GM12873 (cell line): Measurements from ENCODE around the gene UTP4.

Source experiments
- TF ChIP-seq, protein P1 (sequence below): IDR thresholded peaks from 2 replicates; pipeline ENCODE4 v1.5.1; 2012; ENCODE audit warnings: low read depth, mild to moderate bottlenecking, moderate library complexity, low read length, control low read depth; ENCODE audit not compliant: insufficient read depth; ENCODE audit errors: missing control alignments

Gene UTP4

DNA sequence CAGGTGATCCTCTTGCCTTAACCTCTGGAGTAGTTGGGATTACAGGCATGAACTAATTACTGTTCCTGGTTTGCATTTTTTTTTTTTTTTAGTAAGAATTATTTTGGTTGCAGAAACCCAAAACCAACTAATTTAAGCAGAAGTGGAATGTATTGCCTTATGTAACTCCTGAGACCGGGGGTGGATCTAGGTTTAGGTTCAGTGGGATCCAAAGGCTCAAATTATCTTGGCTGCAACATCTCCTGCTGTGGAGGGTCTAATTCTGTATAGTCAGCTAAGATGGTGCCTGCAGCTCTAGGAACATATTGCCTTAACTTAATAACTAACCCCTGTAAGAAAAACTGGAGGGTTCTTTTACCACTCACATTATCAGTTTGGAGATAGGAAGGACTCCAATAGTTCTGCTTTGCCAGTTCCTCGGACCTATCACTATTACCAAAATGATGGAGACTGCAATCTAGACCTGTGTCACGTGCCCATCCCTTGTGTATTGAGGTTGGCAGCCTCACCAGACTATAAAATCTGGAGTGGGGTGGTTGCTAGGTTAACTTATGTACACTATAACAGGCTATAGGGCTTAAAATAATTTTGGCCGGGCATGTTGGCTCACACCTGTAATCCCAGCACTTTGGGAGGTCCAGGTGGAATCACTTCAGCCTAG is 63.0 kb downstream of the UTP4 start:
- TF ChIP-seq, protein P1, sequence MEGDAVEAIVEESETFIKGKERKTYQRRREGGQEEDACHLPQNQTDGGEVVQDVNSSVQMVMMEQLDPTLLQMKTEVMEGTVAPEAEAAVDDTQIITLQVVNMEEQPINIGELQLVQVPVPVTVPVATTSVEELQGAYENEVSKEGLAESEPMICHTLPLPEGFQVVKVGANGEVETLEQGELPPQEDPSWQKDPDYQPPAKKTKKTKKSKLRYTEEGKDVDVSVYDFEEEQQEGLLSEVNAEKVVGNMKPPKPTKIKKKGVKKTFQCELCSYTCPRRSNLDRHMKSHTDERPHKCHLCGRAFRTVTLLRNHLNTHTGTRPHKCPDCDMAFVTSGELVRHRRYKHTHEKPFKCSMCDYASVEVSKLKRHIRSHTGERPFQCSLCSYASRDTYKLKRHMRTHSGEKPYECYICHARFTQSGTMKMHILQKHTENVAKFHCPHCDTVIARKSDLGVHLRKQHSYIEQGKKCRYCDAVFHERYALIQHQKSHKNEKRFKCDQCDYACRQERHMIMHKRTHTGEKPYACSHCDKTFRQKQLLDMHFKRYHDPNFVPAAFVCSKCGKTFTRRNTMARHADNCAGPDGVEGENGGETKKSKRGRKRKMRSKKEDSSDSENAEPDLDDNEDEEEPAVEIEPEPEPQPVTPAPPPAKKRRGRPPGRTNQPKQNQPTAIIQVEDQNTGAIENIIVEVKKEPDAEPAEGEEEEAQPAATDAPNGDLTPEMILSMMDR: no peak

DNA sequence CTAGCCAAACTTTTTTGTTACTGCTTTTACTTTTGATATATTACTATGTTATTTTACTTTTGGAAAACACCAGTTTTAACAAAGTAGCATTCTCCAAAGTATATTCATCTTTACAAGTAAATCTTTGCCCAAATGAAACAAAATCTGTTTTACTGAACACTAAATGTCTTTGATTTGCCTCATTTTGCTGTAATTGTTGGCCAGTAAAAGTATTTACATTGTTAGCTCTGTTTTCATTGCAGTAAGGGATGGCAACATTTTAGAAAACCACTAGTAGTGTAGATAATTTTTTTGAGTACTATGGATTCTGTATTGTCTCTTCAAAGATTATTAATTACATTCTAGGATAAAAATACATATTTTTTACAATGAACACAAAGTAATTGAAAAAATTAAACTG is 65.1 kb downstream of the UTP4 start:
- TF ChIP-seq, protein P1: no peak

DNA sequence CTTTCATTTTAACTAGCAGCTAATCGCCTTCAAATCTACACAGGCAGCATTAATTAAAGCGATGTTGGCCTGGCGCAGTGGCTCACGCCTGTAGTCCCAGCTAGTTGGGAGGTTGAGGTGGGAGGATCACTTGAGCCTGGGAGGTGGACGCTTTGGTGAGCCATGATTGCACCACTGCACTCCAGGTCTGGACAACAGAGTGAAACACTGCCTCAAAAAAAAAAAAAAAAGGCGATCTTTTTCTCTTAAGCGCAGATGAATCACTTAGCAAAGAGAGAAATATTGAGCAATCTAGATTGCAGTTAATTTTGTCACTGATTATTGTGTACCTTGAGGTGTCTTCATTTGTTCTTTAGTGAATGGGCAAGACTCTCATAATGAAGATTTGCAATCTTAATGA is 66.9 kb downstream of the UTP4 start:
- TF ChIP-seq, protein P1: no peak

DNA sequence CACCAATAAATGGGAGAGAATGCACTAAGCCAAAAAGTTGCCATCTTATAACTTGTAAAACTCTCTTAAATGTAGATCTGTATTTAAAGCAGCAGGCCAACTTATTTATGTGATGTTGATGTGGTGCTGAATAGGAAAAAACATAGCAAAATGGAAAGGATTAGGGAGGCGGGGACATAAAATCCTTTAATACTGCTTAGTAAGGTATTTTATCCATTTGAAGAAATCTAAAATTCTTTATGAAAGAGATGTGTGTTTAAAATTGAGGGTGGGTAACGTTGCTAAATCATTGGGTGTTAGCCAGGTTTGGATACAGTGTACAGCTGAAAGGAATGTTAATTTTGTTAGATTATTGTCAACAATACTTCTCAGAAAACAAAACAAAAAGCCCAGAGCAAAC is 68.8 kb downstream of the UTP4 start:
- TF ChIP-seq, protein P1: no peak

DNA sequence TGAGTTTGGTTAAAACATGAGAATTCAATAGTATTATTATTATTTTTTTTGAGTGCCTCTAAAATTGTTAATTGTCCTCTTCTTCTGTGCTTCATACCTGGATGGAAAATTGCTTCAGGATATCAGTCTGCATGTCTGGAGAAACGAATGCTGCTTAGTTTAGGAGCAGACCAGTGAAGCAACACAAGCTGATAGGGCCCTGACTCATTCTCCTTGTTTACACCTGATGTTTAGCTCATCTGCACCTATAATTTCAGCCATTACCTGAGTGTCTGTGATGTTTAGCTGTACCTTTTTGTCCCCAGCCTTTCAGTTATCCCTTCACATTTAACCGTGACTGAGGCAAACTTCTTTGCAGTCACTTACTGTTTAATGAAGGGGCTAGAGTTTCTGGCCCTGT is 69.3 kb downstream of the UTP4 start:
- TF ChIP-seq, protein P1: no peak

DNA sequence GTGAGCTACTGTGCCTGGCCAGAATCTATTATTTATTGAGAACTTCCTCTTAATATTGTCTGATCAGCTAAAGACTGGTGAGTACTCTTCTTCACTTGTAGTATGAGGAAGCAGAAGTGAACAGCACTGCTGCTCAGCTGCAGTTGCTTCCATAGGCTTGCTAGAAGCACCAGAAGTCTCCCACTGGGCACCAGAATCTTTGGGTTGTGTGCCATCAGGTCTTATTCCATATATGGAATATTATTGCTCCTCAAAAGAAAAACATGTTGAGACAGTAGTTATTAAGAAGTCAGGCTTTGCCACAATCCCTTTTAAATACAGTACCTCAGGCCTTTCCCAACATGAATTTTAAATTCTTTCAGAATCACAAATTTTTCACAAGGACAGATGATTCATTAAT is 71.7 kb downstream of the UTP4 start:
- TF ChIP-seq, protein P1: no peak

DNA sequence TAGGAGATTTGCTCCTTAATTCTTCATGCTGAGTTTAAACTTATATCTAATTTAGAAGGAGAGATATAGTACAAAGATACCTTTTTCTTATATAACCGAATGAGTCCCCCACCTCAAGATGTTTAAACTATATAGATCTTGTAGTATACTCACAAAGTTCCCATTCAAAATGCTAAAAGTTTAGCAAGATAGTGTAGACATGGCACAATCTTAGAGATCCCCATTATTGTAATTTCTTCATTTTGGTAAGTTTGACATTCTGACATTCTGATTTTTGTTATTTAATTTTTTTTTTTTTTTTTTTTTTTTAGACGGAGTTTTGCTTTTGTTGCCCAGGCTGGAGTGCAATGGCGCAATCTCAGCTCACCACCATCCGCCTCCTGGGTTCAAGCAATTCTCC is 77.3 kb downstream of the UTP4 start:
- TF ChIP-seq, protein P1: no peak
